Measurements from ENCODE around the gene KIAA0586.

The KIAA0586 gene

DNA sequence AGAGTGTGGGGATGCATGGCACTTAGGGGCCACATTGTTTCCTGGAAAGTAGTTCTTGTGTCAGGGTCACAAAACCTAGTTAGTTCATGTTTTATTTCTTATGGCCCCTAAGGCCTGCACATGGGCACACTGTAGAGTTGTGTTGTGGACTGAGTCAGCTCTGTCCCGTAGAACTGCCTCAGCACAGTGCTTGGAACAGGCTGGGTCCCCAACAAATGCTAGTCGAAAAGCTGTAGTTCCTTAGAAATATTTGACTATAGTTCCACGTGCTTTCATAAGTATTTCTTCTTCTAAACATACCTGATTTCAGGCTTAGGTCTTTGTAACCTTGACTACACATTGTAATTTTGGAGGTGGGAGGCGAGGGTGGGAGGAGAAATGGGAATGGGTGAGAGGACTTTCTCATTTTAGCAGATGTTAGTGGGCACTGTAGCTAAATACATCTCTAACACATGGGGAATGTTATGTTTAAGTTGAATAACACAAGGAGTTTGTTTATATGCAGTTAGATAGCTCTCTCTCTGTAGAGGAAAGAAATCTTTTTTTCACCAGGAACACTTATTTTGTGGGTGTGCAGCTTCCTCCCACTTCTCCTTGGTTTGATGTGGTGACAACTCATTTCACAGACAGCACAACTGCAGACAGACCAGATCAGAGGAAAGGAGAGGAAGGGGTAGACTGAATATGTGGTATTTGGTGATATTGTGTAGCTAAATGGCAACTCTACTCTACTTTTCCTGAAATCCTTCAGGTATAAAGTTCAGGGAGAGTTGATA is 170.7 kb downstream of the KIAA0586 start:
- DNase-seq (ENCODE audit: low read depth in 2 of 2), result no peak

DNA sequence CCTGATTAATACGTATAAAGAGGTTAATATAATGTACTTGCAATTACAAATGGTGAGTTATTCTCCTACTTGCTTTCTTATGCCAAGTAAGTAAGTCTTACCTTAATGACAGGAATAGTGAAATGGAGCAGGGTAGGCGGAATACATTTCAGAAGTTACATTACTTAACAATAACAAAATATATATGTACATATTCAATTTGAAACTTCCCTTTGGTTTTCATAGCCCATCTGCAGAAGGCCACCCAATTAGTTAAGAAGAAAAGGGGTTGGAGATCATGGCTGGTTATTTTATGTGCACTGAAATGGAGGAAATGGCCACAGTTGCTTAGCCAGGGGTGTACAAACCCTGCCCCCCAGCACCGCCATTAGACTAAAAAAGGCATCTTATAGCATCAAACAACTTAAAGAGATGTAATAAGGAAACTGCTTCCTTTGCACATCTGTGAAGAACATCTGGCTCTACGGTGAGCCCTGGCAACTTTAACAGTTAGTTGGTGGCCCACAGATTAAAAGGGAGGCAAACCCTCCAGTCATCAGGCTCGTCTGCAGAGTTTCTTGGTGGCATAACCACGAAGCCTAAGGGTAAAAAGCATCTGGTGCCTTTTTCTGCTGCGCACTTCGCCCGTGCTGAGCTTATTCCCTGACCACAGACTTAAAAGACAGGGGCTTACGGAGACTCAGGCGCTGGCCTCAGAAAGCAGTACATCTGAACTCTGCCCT is 171.4 kb downstream of the KIAA0586 start:
- DNase-seq (ENCODE audit: low read depth in 2 of 2), result no peak

DNA sequence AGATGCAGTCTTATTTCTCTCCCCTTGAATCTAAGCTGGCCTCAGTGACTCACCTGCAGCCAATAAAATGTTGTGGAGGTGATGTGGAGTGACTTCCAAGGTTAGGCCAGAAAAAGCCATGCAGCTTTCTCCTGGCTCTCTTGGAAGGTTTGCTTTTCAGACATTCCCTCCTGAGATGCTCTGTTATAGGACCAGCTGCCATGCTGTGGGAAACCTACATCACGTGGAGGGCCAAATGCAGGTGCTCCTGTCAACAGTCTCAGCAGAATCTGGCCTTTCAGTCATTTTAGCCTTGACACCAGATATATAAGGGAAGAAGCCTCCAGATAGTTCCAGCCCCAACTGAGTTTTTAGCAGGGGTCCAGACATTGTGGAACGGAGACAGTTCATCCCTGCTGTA is 172.2 kb downstream of the KIAA0586 start:
- DNase-seq (ENCODE audit: low read depth in 2 of 2), result no peak
